SKM-1 (cell line): ENCODE results near the gene NPPC.
A peak's percentile ranks its signal among the peaks of the same experiment; 100 is the strongest.
"Not testable (repeated sequence)": the region's sequence is repeated elsewhere in the genome, so short reads cannot be mapped to it uniquely, and the experiment has no call there.

ENCODE experiments used
- DNase-seq: peaks from one replicate; lab custom pipeline; 2025; ENCODE audit not compliant: unreplicated experiment; lab: John Stamatoyannopoulos, UW

Gene NPPC

DNA sequence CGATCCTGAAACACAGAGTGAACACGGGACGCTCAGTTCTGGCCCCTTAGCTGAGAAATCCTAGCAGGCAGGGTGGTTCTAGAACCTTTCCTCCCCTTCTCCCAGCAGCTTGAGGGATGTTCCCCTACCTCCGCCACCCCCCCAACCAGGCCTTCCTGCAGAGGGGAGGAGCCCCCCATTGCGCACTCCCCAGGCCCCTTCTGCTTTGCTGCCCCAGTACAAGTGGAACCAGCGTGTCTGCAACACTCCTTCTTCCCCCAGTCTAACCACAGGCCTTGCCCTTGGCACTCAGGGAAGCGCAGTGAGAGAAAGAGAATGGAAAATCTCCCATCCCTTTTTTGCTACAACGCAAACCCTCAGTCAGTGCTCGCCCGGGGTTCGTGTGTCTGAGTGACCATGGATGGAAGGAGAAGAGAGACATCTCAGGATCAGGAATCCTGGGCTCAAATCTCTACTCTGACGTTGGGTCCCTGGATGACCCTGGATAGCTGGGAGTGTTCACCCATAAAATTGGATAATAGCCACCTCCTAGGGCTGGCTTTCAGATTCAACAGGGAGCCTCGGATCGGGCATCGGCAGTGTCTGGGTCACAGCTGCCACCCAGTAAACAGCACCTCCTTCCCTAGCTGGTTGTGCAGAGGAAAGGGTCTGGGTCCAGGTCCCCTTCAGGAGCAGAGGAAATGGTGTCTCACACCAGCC lies 3.7 kb downstream of the NPPC start:
- no peak for DNase-seq

DNA sequence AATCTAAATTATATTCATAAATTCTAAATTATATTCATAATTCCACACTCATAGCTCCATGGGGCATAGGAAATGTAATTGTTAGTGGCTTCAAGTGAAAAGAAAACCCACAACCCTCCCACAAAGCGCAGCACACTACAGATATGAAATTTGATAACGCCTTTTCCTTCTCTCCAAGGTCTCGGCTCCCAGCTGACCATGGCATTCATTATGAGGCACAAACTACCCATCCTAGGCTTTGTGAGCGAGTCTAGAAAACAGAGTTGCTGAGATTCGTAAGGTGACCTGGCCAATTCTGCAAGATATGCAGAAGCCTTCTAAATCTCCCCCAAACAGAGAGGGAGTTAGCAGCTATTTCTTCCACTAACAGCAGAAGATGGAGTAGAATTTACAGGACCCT lies 5.4 kb downstream of the NPPC start:
- DNase-seq = no peak

- no peak for DNase-seq
Observed at GRCh38 chr2:231920366-231920765, 5.8 kb downstream of the NPPC start.

DNA sequence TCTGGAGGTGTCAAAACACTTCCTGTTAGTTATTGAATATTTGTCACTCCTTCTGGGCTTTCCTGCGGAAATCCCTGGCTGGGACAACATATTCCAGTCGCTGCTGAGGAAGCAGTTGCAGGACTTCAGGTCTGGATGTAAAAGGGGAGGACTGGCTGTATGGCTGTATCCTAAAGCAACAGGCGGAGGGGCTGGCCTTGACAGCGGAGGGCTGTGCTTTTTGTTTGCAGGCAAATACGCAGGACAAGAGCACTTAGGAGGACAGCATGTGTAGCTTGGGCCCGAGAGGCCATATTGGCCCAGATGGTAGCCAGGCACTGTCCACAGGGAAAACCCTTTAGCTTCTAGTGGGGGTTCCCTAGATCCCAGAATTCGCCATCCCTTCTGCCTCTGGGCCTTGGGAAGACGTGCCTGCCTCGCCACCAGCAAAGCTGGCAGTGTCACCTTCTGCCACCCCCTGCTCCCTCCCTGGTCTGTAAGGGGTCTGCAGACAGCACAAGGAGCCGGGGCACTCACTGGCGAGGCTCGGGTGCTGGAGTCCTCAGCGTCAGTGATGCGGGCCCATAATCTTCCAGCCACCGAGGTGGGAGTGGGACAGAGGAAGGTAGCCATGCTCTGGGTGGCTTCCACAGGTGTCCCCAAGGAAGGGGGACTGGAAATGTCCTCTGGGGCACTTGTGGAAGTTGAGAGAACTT lies 6.7 kb downstream of the NPPC start:
- DNase-seq = no peak

- DNase-seq = no peak
Observed at GRCh38 chr2:231918501-231919330, 7.5 kb downstream of the NPPC start.

DNA sequence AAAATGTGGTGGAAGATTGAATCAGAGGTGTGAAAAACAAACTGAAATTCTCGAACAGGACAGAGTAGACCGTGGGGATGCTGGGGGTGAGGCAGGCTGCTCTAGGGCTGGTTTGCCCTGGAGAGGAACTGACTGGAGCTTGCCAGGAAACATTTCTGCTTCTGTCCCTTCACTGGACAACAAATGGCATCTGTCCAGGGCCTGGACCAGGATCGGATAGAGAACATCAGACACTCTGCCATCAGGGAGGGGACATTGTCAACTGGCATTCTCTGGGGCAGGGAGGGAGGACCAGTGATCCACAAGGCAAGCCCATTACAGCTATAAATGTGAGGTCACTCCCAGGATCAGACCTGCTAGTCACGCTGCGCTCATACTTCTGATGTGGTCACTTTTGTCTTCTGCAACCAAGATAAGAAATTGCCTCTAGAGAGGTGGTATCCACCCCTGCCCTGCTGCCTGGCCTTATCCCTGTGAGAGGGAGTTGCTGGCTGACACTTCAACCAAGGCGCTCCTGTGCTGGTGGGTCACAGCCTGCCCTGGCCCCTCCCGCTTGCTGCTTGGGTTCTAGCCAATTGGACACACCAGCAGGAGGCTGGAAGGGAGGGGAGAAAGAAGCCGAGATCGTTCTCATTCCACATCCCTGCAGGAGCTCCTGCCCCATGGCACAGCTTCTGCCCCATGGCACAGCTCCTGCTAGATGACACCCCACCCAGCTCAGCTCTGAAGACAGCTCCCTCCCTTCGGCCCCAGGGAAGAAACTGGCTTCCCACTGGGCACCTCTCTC lies 8.7 kb downstream of the NPPC start:
- DNase-seq = no peak

GRCh38 chr2:231914077-231914690 lies 12.0 kb downstream of the NPPC start:
- no peak for DNase-seq

GRCh38 chr2:231911381-231911780 lies 14.8 kb downstream of the NPPC start:
- no peak for DNase-seq

GRCh38 chr2:231910771-231911170 lies 15.4 kb downstream of the NPPC start:
- no peak for DNase-seq

DNA sequence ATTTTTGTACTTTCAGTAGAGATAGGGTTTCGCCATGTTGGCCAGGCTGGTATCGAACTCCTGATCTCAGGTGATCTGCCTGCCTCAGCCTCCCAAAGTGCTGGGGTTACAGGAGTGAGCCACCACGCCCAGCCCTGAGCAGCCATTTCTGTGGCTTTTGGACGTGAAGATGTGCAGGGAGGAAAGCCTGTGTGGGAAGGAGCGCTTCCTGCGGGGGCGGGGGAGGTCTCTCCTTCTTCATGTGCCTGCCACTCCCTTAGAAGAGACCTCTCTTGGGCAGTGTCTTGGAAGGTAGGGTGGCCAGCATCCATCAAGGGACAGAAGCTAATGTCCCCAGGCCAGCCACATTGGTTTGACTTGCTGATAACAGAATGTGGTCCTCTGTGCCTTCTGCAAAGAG lies 16.0 kb downstream of the NPPC start:
- not testable (repeated sequence) for DNase-seq

GRCh38 chr2:231909631-231910030 lies 16.6 kb downstream of the NPPC start:
- no peak for DNase-seq

DNA sequence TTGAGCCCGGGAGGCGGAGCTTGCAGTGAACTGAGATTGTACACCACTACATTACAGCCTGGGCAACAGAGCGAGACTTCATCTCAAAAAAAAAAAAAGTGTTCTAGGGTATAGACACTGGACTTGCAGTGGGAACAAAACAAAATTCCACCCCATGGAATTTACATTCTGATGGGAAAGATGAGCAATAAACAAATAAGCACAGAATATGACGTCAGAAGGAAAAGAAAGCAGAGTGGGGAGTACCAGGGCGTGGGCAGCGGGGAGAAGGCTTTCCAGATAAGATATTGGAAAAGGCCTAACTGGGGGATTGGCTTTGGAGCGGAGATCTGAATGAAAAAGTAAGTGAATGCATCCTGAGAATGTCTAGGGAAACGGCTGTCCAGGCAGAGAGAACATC lies 17.6 kb downstream of the NPPC start:
- DNase-seq = no peak

DNA sequence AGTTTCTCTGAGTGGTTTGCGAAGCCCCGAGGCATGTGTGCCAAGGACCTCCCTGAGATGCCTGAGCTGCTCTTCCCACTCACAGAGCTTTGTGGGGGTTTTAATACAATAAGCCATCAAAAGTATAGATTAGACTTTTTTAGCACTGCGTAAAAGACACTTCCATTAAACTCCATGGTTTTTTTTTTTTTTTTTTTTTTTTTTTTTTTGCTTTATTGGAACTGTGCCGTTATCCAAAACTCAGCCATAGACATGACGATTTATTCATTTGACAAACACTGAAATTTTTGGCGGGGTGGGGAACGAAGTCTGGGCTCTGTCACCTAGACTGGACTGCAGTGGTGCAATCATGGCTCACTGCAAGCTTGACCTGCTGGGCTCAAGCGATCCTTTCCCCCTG lies 18.4 kb downstream of the NPPC start:
- no peak for DNase-seq

DNA sequence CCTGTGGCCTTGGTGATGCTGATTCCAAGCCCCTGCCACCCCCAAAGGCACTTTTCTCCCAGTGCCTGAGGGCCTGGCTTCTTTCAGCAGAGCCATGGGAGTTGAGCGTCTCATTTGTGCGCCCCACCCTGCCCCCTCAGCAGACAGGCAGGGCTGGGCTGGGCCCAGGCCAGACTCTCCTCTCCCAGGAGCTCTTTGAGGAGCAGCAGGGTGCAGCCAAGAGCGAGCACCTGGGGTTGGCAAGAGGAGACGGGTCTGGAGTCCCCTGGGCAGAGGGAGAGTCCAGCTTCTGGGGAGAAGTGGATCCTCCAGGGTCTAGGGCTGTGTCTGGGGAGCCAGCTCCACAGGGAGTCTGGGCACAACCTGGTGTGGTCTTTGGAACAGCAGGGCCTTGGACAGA lies 21.2 kb downstream of the NPPC start:
- DNase-seq = no peak

DNA sequence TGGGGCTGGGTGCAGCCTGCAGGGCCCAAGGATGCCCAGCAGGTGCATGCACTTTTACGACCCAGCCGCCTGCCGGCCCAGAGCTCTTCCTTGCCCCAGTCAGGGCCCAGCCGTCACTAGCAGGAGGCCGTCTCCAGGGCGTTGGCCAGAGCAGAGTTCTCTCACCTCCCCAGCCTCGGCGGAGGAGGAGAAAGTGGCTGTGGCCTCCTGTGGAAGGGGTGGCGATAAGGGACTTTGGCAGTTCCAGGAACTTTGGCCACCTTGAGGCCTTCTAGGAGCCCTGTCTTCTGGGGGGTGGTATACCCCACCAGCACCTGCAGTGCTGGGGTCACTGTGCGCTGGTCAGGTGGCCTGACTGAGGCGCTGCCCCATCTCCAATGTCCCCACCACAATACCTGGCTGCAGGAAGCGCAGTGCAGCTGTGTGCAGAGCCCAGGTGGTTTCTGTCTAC lies 22.0 kb downstream of the NPPC start:
- DNase-seq = no peak

DNA sequence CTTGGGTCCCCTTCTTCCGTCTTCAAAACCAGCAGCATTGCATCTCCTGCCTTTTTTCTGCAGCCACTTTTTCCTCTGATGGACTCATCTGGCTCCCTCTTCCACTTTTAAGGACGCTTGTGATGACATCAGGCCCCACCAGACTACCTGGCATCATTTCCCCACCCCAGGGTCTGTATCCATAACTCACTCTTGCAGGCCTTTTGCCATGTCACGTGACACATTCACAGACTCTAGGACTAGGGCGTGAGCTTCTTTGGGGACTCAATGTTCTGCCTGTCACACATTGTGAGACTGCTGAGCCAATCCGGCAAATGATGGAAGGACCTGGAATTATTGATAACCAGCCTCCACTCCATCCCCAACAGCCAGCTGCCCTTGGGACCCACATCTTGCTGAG lies 23.6 kb downstream of the NPPC start:
- no peak for DNase-seq

DNA sequence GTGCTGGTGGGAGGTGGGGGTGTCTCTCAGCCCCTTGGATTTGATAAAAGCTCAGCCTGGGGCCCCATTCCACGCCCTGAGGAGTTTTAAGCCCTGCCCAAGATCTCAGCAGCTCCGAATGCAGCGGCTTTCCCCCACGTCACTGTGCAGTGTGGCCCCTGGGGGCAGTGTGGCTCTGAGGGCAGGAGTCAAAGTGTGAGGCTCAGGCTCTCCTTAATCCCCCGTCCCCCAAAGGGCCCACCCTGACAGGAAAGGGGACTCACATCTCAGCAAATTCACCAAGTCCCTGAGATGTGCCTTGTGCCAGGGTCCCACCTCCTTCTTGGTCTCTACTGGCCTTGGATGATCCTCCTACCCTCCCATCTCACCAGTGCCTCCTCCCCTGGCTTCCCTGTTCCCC lies 25.2 kb downstream of the NPPC start:
- no peak for DNase-seq

GRCh38 chr2:231900486-231900942 lies 25.7 kb downstream of the NPPC start:
- peak; percentile 45 for DNase-seq

- DNase-seq = no peak
Observed at GRCh38 chr2:231894566-231895380, 31.4 kb downstream of the NPPC start.

GRCh38 chr2:231891514-231891905 lies 34.7 kb downstream of the NPPC start:
- DNase-seq = no peak
